GM19328 (cell line): ENCODE results near the gene PITHD1.
"Not testable (repeated sequence)": the region's sequence is repeated elsewhere in the genome, so short reads cannot be mapped to it uniquely, and the experiment has no call there.

Experiments
- ATAC-seq: cut with Tn5 transposase; IDR thresholded peaks from one replicate; pipeline ENCODE4 v1.9.1; 2021; ENCODE audit warnings: mild to moderate bottlenecking, moderate library complexity; ENCODE audit not compliant: unreplicated experiment

The PITHD1 gene, protein sequence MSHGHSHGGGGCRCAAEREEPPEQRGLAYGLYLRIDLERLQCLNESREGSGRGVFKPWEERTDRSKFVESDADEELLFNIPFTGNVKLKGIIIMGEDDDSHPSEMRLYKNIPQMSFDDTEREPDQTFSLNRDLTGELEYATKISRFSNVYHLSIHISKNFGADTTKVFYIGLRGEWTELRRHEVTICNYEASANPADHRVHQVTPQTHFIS

DNA sequence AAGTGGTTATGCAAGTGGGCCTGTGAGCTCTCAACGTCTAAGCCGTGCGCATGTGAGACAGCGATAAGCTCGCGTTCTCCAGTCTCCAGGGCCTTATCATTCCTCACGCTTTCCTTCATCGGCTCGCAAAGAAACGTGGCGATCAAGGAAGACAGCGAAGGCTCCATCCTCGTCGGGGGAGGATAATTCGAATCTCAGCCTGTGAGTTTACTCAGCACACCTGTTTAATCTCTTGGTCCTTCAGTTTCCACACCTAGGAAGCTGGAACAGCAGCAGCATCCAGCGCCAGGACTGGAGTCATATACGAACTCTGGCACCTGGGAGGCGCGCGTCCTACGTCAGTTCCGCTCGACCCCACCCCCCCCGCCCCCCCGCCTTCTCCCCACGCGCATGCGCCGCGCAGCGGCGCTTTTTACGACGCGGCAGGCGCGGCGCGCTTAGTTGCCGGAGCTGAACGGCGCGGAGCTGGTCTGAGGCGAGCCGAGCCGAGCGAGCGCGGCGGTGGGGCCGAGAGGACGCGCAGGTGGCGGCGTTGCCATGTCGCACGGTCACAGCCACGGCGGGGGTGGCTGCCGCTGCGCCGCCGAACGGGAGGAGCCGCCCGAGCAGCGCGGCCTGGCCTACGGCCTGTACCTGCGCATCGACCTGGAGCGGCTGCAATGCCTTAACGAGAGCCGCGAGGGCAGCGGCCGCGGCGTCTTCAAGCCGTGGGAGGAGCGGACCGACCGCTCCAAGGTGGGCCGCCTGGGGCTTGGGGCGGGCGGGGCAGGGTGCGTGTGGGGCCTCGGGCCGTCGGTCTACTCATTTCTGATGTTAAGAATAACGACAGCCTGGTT is at the start of gene PITHD1:
Gene PITHD1 (plus strand): TSS at position 440 of the 836 bp plus-strand sequence. CDS start 98 bp downstream, at position 538.
- ATAC-seq: peak; percentile 75

DNA sequence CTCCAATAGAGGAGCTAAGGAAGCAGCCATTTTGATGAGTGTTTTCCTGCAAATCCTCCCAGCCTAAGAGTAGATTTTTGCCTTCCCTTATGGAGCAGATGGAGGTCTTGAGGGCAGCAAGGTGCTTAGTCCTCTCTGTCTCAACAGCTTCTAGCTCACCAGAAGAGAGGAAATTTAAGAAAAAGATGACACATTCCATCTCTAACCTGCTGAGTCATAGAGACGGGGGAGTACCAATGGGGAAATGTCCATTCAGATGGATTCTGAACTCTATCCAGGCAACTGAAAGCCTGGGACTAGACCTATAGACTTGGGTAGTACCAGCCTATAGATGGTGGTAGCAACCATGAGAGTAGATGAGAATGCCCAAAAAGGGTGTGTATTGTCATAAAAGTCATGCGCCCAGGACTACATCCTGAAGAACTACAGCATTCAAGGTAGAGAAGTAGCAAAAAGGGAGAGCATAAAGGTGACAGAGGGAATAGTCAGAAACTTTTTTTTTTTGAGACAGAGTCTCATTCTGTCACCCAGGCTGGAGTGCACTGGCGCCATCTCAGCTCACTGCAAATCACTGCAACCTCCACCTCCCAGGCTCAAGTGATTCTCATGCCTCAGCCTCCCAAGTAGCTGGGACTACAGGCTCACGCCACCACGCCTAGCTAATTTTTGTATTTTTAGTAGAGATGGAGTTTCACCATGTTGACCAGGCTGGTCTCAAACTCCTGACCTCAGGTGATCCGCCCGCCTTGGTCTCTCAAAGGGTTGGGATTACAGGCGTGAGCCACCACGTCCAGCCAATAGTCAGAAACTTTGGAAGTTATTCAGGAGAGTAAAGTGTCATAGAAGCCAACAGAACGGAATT is 45.6 kb upstream of the PITHD1 start:
- no peak for ATAC-seq

DNA sequence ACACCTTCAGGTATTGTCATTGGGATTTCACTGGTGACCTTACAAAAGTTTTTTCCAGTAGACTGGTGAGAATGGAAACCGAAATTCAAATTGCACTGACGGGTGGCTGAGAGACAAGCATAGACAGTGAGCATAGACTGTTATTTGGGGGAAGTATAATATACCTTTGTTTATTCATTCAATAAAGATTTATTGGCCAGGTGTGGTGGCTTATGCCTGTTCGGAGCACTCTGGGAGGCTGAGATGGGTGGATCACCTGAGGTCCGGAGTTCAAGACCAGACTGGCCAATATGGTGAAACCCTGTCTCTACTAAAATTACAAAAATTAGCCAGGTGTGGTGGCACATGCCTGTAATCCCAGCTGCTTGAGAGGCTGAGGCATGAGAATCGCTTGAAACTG is 44.9 kb upstream of the PITHD1 start:
- ATAC-seq: not testable (repeated sequence)

- no peak for ATAC-seq
Measured at GRCh38 chr1:23736437-23737134, 41.6 kb upstream of the PITHD1 start.

DNA sequence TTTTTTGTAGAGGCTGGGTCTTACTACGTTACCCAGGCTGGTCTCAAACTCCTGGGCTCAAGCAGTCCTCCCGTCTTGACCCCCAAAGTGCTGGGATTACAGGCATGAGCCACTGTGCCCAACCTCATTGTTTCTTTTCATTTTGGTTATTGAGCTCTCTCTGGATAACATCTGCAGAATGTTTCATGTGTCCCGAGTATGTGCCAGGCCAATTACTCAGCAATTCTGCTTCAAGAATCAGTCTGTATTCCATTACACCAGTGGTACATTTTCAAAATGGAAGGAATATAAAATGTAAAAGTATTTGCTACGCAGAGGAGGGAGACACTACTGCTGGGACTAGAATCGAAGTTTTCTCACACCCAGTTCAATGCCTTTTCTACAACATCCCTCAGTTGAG is 36.6 kb upstream of the PITHD1 start:
- no peak for ATAC-seq

DNA sequence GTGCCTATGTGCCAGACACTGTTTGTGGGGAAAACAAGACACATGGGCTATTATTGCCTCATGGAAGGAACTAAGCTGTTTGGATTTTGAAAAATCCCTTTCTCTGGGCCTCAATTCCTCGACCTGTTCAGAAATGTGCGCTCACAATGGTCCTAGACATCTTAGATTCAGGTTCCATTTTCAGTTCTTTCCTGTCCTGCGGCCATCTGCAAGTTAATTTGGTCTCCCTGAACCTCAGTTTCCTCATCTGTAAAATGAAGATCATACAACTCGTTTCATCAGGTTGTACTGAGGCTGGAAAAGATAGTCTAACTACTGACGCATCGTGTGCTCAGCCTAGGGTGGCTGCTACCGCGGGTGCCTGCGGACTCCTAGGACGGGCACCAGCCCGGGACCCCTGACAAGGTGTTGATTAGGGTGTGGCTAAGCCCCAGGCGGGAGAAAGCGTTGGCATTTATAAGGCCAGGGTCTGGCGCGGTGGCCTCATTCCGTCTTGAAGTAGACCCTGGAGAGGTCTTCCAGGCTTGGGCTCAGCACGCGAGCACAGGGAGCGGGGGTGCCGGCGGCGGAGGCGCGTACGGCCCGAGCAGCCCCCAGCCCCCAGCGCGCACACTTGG is 35.4 kb upstream of the PITHD1 start:
- ATAC-seq: peak; percentile 4

- ATAC-seq: peak; percentile 74
Measured at GRCh38 chr1:23743287-23744152, 34.7 kb upstream of the PITHD1 start, which contains the start of gene ELOA. TSS of gene ELOA (plus strand) at chr1:23743471. CDS start at chr1:23743504, 33 bp downstream.

DNA sequence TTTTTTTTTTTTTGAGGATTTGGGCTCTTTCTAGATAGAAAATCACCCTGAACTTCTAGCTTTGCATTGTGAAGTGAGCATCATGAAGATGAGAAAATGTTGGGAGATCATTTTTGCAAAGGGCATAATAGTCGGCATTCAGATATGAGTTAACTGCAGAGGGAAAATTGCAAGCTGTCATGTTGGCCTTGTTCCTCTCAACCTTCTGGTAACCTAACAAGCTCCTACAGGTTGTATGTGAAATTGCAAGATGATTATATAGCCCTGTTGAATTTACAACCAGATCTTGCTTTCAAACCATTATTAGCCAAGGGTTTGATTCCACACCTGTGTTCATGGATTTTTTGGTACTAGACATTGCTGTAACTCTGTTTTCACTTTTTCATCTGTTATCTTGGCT is 32.7 kb upstream of the PITHD1 start:
- no peak for ATAC-seq

- ATAC-seq: no peak
Measured at GRCh38 chr1:23748016-23748415, 30.2 kb upstream of the PITHD1 start.

DNA sequence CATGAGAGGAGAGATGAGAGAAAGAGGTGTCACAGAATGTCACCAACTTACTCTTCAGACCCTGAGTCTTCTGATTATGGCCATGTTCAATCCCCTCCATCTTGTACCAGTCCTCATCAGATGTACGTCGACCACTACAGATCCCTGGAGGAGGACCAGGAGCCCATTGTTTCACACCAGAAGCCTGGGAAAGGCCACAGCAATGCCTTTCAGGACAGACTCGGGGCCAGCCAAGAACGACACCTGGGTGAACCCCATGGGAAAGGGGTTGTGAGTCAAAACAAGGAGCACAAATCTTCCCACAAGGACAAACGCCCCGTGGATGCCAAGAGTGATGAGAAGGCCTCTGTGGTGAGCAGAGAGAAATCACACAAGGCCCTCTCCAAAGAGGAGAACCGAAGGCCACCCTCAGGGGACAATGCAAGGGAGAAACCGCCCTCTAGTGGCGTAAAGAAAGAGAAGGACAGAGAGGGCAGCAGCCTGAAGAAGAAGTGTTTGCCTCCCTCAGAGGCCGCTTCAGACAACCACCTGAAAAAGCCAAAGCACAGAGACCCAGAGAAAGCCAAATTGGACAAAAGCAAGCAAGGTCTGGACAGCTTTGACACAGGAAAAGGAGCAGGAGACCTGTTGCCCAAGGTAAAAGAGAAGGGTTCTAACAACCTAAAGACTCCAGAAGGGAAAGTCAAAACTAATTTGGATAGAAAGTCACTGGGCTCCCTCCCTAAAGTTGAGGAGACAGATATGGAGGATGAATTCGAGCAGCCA is 27.0 kb upstream of the PITHD1 start:
- ATAC-seq: no peak

GRCh38 chr1:23751815-23752200 is 26.4 kb upstream of the PITHD1 start:
- no peak for ATAC-seq

DNA sequence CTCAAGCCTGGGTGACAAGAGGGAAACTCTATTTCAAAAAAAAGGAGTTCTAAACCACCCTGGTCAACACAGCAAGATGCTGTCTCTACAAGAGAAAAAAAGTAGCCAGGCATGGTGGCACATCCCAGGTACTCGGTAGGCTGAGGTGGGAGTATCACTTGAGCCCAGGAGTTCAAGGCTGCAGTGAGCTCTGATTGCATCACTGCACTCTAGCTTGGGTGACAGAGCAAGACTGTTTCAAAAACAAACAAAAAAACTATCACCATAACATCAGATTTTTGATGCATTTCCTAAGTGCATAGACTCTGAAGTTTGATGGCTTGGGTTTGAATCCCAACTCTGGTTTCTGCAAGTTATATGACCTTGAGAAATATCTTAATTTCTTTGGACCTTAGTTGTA is 25.3 kb upstream of the PITHD1 start:
- no peak for ATAC-seq

- no peak for ATAC-seq
Measured at GRCh38 chr1:23756676-23757075, 21.5 kb upstream of the PITHD1 start.

GRCh38 chr1:23757812-23758211 is 20.4 kb upstream of the PITHD1 start:
- ATAC-seq: no peak

- no peak for ATAC-seq
Measured at GRCh38 chr1:23759277-23759676, 18.9 kb upstream of the PITHD1 start.

DNA sequence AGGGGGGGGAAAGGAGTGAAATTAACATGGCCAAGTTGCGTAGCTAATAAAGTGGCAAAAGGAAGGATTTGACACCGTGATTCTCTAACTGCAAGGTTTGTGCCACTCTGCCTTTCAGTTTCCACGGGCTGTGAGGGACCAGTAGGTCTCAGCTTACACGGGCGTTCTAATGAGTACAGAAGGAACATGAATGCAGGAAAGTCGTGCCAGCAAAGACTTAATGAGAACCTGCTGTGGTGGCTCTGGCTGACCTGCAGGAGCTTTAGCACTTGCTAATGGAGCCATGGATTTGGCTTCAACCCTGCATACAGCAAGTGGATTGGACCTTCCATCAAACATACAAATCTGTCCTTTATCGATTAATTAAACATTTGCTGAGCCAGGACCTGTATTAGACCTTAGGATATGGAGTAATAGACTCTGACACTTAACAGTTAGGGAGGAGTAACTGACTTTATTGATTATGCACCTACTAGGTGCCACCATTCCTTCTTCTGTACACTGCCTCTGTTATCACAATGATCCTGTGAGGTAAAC is 15.1 kb upstream of the PITHD1 start:
- ATAC-seq: no peak

DNA sequence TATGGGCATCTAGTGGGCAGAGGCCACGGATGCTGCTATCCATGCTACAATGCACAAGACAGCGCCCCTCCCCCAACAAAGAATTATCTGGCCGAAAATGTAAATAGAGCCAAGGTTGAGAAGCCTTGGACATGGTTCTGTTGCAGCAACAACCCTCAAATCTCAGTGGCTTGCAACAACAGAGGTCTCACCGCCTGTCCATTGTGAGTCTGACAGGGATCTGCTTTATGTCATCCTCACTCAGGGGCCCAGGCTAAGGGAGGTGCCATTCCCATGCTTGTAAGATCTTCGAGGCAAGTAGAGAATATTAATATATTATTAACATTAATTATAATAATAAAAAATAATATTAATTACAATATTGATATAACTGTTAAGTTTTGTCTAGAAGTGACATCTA is 9.5 kb upstream of the PITHD1 start:
- ATAC-seq: no peak

GRCh38 chr1:23772049-23772853 is 6.0 kb upstream of the PITHD1 start:
- ATAC-seq: no peak
